HG03520 (cell line): ENCODE measurements around the gene LAMP5.

ENCODE experiments used
- ATAC-seq: cut with Tn5 transposase; IDR thresholded peaks from one replicate; pipeline ENCODE4 v1.9.1; 2021; ENCODE audit warnings: mild to moderate bottlenecking, moderate library complexity; ENCODE audit not compliant: unreplicated experiment

The LAMP5 gene

GRCh38 chr20:9499126-9499899 lies 15.1 kb upstream of the LAMP5 start:
- no peak for ATAC-seq

GRCh38 chr20:9500121-9500520 lies 14.3 kb upstream of the LAMP5 start:
- ATAC-seq = peak; percentile 56

GRCh38 chr20:9501473-9501872 lies 12.9 kb upstream of the LAMP5 start:
- ATAC-seq = no peak

GRCh38 chr20:9503526-9504245 lies 10.7 kb upstream of the LAMP5 start:
- ATAC-seq = no peak

- ATAC-seq = no peak
Observed at GRCh38 chr20:9506280-9506821, 8.0 kb upstream of the LAMP5 start.

GRCh38 chr20:9506964-9507369 lies 7.4 kb upstream of the LAMP5 start:
- no peak for ATAC-seq

GRCh38 chr20:9507544-9508239 lies 6.7 kb upstream of the LAMP5 start:
- no peak for ATAC-seq

GRCh38 chr20:9508240-9508661 lies 6.1 kb upstream of the LAMP5 start:
- no peak for ATAC-seq

- no peak for ATAC-seq
Observed at GRCh38 chr20:9508696-9509178, 5.7 kb upstream of the LAMP5 start.

- ATAC-seq = no peak
Observed at GRCh38 chr20:9509246-9509645, 5.1 kb upstream of the LAMP5 start.

- no peak for ATAC-seq
Observed at GRCh38 chr20:9510911-9511310, 3.5 kb upstream of the LAMP5 start.

- ATAC-seq = no peak
Observed at GRCh38 chr20:9514072-9514460, 324 bp upstream of the LAMP5 start.

GRCh38 chr20:9515214-9515585 lies 810 bp downstream of the LAMP5 start:
- ATAC-seq = no peak

GRCh38 chr20:9515741-9516233 lies 1.4 kb downstream of the LAMP5 start:
- ATAC-seq = no peak

GRCh38 chr20:9516234-9516871 lies 2.0 kb downstream of the LAMP5 start:
- ATAC-seq = no peak

GRCh38 chr20:9517297-9518162 lies 3.1 kb downstream of the LAMP5 start:
- no peak for ATAC-seq

GRCh38 chr20:9518576-9519175 lies 4.3 kb downstream of the LAMP5 start:
- ATAC-seq = no peak

- no peak for ATAC-seq
Observed at GRCh38 chr20:9520086-9520485, 5.7 kb downstream of the LAMP5 start.

GRCh38 chr20:9523636-9524035 lies 9.2 kb downstream of the LAMP5 start:
- ATAC-seq = no peak
